ENCODE data around the gene ARNT2. TPM values are rescaled to one million over a fixed set of nuclear protein-coding genes. Genes with fewer than 3 reads are reported as not detected.

ARNT2 gene
- total RNA-seq, 1 donor from 2014 or later, result 72.4 TPM

- Mint-ChIP-seq H3K4me1 (ENCODE audit: unreplicated experiment) (peaks cover 42% of the 10 kb centered on the region), H3K27ac (ENCODE audit: unreplicated experiment) (no peak overlapping the region), H3K36me3 (ENCODE audit: unreplicated experiment) (peaks cover 23% of the 10 kb centered on the region), H3K27me3 (ENCODE audit: unreplicated experiment) (no peaks in the 10 kb centered on the region), H3K4me3 (ENCODE audit: unreplicated experiment) (no peak overlapping the region), H3K9me3 (ENCODE audit: unreplicated experiment) (no peaks in the 10 kb centered on the region)
- no peak for DNase-seq (ENCODE audit: extremely low spot score, unreplicated experiment)
- no peak for TF ChIP-seq CTCF (IDR thresholded peaks at IDR 0.05)
Observed at GRCh38 chr15:80503319-80503952, 99.3 kb downstream of the ARNT2 start.

- no peak for DNase-seq (ENCODE audit: extremely low spot score, unreplicated experiment)
- H3K27me3 Mint-ChIP-seq (ENCODE audit: unreplicated experiment), result no peaks in the 10 kb centered on the region
- peaks cover 34% of the 10 kb centered on the region for H3K4me1 Mint-ChIP-seq (ENCODE audit: unreplicated experiment)
- H3K4me3 Mint-ChIP-seq (ENCODE audit: unreplicated experiment), result no peak overlapping the region
- no peak overlapping the region for H3K27ac Mint-ChIP-seq (ENCODE audit: unreplicated experiment)
- peaks cover 29% of the 10 kb centered on the region for H3K36me3 Mint-ChIP-seq (ENCODE audit: unreplicated experiment)
- H3K9me3 Mint-ChIP-seq (ENCODE audit: unreplicated experiment), result peaks cover 5% of the 10 kb centered on the region
- no peak for TF ChIP-seq CTCF (IDR thresholded peaks at IDR 0.05)
Observed at GRCh38 chr15:80504931-80505330, 100.7 kb downstream of the ARNT2 start.

- Mint-ChIP-seq H3K4me1 (ENCODE audit: unreplicated experiment) (peaks cover 20% of the 10 kb centered on the region), H3K9me3 (ENCODE audit: unreplicated experiment) (peaks cover 8% of the 10 kb centered on the region), H3K27ac (ENCODE audit: unreplicated experiment) (no peak overlapping the region), H3K4me3 (ENCODE audit: unreplicated experiment) (no peak overlapping the region), H3K27me3 (ENCODE audit: unreplicated experiment) (no peaks in the 10 kb centered on the region), H3K36me3 (ENCODE audit: unreplicated experiment) (peaks cover 34% of the 10 kb centered on the region)
- no peak for TF ChIP-seq CTCF (IDR thresholded peaks at IDR 0.05)
- no peak for DNase-seq (ENCODE audit: extremely low spot score, unreplicated experiment)
Observed at GRCh38 chr15:80506286-80506893, 102.2 kb downstream of the ARNT2 start.

GRCh38 chr15:80507131-80507530 is 102.9 kb downstream of the ARNT2 start:
- Mint-ChIP-seq H3K27ac (ENCODE audit: unreplicated experiment) (no peak overlapping the region), H3K9me3 (ENCODE audit: unreplicated experiment) (peaks cover 8% of the 10 kb centered on the region), H3K36me3 (ENCODE audit: unreplicated experiment) (peaks cover 37% of the 10 kb centered on the region), H3K27me3 (ENCODE audit: unreplicated experiment) (no peaks in the 10 kb centered on the region), H3K4me3 (ENCODE audit: unreplicated experiment) (no peak overlapping the region), H3K4me1 (ENCODE audit: unreplicated experiment) (peaks cover 13% of the 10 kb centered on the region)
- no peak for DNase-seq (ENCODE audit: extremely low spot score, unreplicated experiment)
- no peak for TF ChIP-seq CTCF (IDR thresholded peaks at IDR 0.05)

- Mint-ChIP-seq H3K27ac (ENCODE audit: unreplicated experiment) (no peak overlapping the region), H3K9me3 (ENCODE audit: unreplicated experiment) (peaks cover 8% of the 10 kb centered on the region), H3K36me3 (ENCODE audit: unreplicated experiment) (peaks cover 30% of the 10 kb centered on the region), H3K27me3 (ENCODE audit: unreplicated experiment) (no peaks in the 10 kb centered on the region), H3K4me1 (ENCODE audit: unreplicated experiment) (peaks cover 12% of the 10 kb centered on the region), H3K4me3 (ENCODE audit: unreplicated experiment) (no peak overlapping the region)
- TF ChIP-seq CTCF (IDR thresholded peaks at IDR 0.05), result no peak
- DNase-seq (ENCODE audit: extremely low spot score, unreplicated experiment), result no peak
Observed at GRCh38 chr15:80507638-80508316, 103.6 kb downstream of the ARNT2 start.
